ENCODE results near the gene UACA. TPM values are rescaled to one million over a fixed set of nuclear protein-coding genes. Genes with fewer than 3 reads are reported as not detected.
A peak's percentile ranks its signal among the peaks of the same experiment; 100 is the strongest.

The UACA gene
- total RNA-seq, 1 experiment from 2014 or later = 141 TPM

- H3K36me3 Mint-ChIP-seq (ENCODE audit: insufficient read depth, unreplicated experiment) = peaks cover 52% of the 10 kb centered on the region
- BruUV-seq (replicated peaks) = TSS peak; percentile 4
- H3K4me3 Mint-ChIP-seq (ENCODE audit: unreplicated experiment) = no peak overlapping the region
Measured at GRCh38 chr15:70650567-70651302, 112.6 kb downstream of the UACA start.

GRCh38 chr15:70647396-70647795 is 116.0 kb downstream of the UACA start:
- Histone ChIP-seq H3K27me3 (replicated peaks; ENCODE audit: control insufficient read depth, insufficient read depth, low read length) (no peaks in the 10 kb centered on the region), H3K36me3 (ENCODE audit: control insufficient read depth, insufficient read depth, low read length) (no peaks in the 10 kb centered on the region), H3K9me3 (no peaks in the 10 kb centered on the region), H3K4me1 (peaks cover 32% of the 10 kb centered on the region), H3K4me3 (ENCODE audit: low read depth, low read length) (no peak overlapping the region)
- Mint-ChIP-seq H3K9me3 (ENCODE audit: unreplicated experiment) (peaks cover 9% of the 10 kb centered on the region), H3K4me3 (ENCODE audit: unreplicated experiment) (no peak overlapping the region), H3K36me3 (ENCODE audit: insufficient read depth, unreplicated experiment) (peaks cover 34% of the 10 kb centered on the region), H3K4me1 (ENCODE audit: low read depth, unreplicated experiment) (peaks cover 35% of the 10 kb centered on the region), H3K27ac (ENCODE audit: unreplicated experiment) (no peak overlapping the region), H3K27me3 (ENCODE audit: insufficient read depth, unreplicated experiment) (no peaks in the 10 kb centered on the region)
- ChIA-PET CTCF (no interaction called here), POLR2A (no interaction called here)
- DNase-seq = no peak
- no peak for TF ChIP-seq CTCF (IDR thresholded peaks at IDR 0.05; ENCODE audit: insufficient read depth in 1 of 2, low read depth in 1 of 2, low read length in 1 of 2, severe bottlenecking in 1 of 2, unreplicated experiment in 1 of 2)
- no TSS peak for BruUV-seq (replicated peaks)
- intact Hi-C loops (cut with micrococcal nuclease; ENCODE audit: unreplicated experiment) = no loop called here

More at GRCh38 chr15:70650567-70651302, 112.6 kb downstream of the UACA start:
- peaks cover 38% of the 10 kb centered on the region for H3K4me1 ChIP-seq
- no peaks in the 10 kb centered on the region for H3K36me3 ChIP-seq (ENCODE audit: control insufficient read depth, insufficient read depth, low read length)
- TF ChIP-seq CTCF (IDR thresholded peaks at IDR 0.05; ENCODE audit: insufficient read depth in 1 of 2, low read depth in 1 of 2, low read length in 1 of 2, severe bottlenecking in 1 of 2, unreplicated experiment in 1 of 2) = no peak
- POLR2A ChIA-PET = no interaction called here
- CTCF ChIA-PET = no interaction called here
- H3K27me3 Mint-ChIP-seq (ENCODE audit: insufficient read depth, unreplicated experiment) = no peaks in the 10 kb centered on the region
- no peaks in the 10 kb centered on the region for H3K9me3 ChIP-seq
- intact Hi-C loops (cut with micrococcal nuclease; ENCODE audit: unreplicated experiment) = no loop called here
- no peak for DNase-seq
- H3K27ac Mint-ChIP-seq (ENCODE audit: unreplicated experiment) = no peak overlapping the region
- peaks cover 8% of the 10 kb centered on the region for H3K9me3 Mint-ChIP-seq (ENCODE audit: unreplicated experiment)
- no peak overlapping the region for H3K4me3 ChIP-seq (ENCODE audit: low read depth, low read length)
- no peaks in the 10 kb centered on the region for H3K27me3 ChIP-seq (replicated peaks; ENCODE audit: control insufficient read depth, insufficient read depth, low read length)
- peaks cover 28% of the 10 kb centered on the region for H3K4me1 Mint-ChIP-seq (ENCODE audit: low read depth, unreplicated experiment)

- Mint-ChIP-seq H3K27me3 (ENCODE audit: insufficient read depth, unreplicated experiment) (no peaks in the 10 kb centered on the region), H3K9me3 (ENCODE audit: unreplicated experiment) (peaks cover 9% of the 10 kb centered on the region), H3K27ac (ENCODE audit: unreplicated experiment) (no peak overlapping the region), H3K4me1 (ENCODE audit: low read depth, unreplicated experiment) (peaks cover 28% of the 10 kb centered on the region), H3K36me3 (ENCODE audit: insufficient read depth, unreplicated experiment) (peaks cover 22% of the 10 kb centered on the region), H3K4me3 (ENCODE audit: unreplicated experiment) (no peak overlapping the region)
- ChIA-PET POLR2A (no interaction called here), CTCF (no interaction called here)
- BruUV-seq (replicated peaks) = no TSS peak
- Histone ChIP-seq H3K4me1 (peaks cover 20% of the 10 kb centered on the region), H3K36me3 (ENCODE audit: control insufficient read depth, insufficient read depth, low read length) (no peaks in the 10 kb centered on the region), H3K9me3 (no peaks in the 10 kb centered on the region), H3K27me3 (replicated peaks; ENCODE audit: control insufficient read depth, insufficient read depth, low read length) (no peaks in the 10 kb centered on the region), H3K4me3 (ENCODE audit: low read depth, low read length) (no peak overlapping the region)
- DNase-seq = no peak
- no peak for TF ChIP-seq CTCF (IDR thresholded peaks at IDR 0.05; ENCODE audit: insufficient read depth in 1 of 2, low read depth in 1 of 2, low read length in 1 of 2, severe bottlenecking in 1 of 2, unreplicated experiment in 1 of 2)
- intact Hi-C loops (cut with micrococcal nuclease; ENCODE audit: unreplicated experiment) = no loop called here
Measured at GRCh38 chr15:70646169-70646568, 117.2 kb downstream of the UACA start.

Data from Caco-2 (cell line).